Tibial artery (tissue), 4 donors: ENCODE measurements around the gene ANK2.

Experiments
- DNase-seq, 2 donors: peaks; one replicate each; pipeline ENCODE4 v3.0.0-alpha.2; 2019
- H3K27ac ChIP-seq, 2 donors: fragments of 200-600 bp; sonication (generic) in 1 of 2; 1 replicate in 1 of 2; 2 replicates in 1 of 2; pipeline ENCODE4 v1.5.1; 2018 to 2019; ENCODE audit warnings: mild to moderate bottlenecking in 1 of 2
- H3K27me3 ChIP-seq, 2 donors: fragments of 200-600 bp; sonication (generic) in 1 of 2; one replicate each; pipeline versions ENCODE4 v1.5.1 to v1.6.0; 2016 to 2019
- H3K36me3 ChIP-seq, 3 donors: fragments of 200-600 bp; sonication (generic) in 2 of 3; one replicate each; pipeline ENCODE4 v1.5.1; 2016 to 2019; ENCODE audit warnings: mild to moderate bottlenecking in 2 of 3
- H3K4me1 ChIP-seq, 4 donors: fragments of 200-600 bp; sonication (generic) in 2 of 4; 1 replicate in 3 of 4; 2 replicates in 1 of 4; pipeline ENCODE4 v1.5.1; 2016 to 2019
- H3K4me3 ChIP-seq, 2 donors: fragments of 200-600 bp; sonication (generic) in 1 of 2; 1 replicate in 1 of 2; 2 replicates in 1 of 2; pipeline ENCODE4 v1.5.1; 2018 to 2019; ENCODE audit warnings: mild to moderate bottlenecking in 2 of 2
- H3K9me3 ChIP-seq, 3 donors: fragments of 200-600 bp; sonication (generic) in 1 of 3; one replicate each; pipeline ENCODE4 v1.5.1; 2016 to 2019
- intact Hi-C: fragments of 100-400 bp; cut with DNase I; formaldehyde crosslinking; loops from one replicate; pipeline ENCODE4 v1.15.0; 2023; ENCODE audit warnings: low total_unique reads
- TF ChIP-seq, protein P1 (sequence below), 2 experiments: fragments of 200-600 bp in 1 of 2; fragments of 450-650 bp in 1 of 2; IDR thresholded peaks; one replicate each; pipeline ENCODE4 v1.5.1; 2017 to 2019; ENCODE audit warnings: antibody characterized with exemption in 2 of 2, mild to moderate bottlenecking in 1 of 2, moderate library complexity in 1 of 2

The ANK2 gene

DNA sequence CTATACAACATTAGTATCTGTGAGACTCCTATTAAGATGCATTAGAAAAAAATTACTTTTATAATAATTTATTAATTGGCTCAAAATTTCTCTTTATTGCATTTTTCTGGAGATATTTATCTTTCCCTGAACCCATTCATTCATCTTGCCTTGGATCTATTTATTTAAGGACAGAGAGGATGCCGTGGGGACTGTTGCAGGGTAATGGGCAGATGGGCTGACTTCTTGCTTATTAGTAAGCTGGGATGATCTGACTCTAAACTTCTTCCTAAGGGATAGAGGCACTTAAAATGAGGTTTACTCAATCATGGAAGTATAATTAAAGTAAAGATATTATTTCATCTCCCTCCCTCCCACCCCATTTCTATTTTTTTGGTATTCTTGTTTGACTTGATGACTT is 18.2 kb upstream of the ANK2 start:
- no peak for DNase-seq
- H3K4me3 ChIP-seq, result no peak overlapping the region
- no peaks in the 10 kb centered on the region for H3K27me3 ChIP-seq
- no peak overlapping the region for H3K27ac ChIP-seq
- no peaks in the 10 kb centered on the region for H3K9me3 ChIP-seq
- TF ChIP-seq, protein P1, sequence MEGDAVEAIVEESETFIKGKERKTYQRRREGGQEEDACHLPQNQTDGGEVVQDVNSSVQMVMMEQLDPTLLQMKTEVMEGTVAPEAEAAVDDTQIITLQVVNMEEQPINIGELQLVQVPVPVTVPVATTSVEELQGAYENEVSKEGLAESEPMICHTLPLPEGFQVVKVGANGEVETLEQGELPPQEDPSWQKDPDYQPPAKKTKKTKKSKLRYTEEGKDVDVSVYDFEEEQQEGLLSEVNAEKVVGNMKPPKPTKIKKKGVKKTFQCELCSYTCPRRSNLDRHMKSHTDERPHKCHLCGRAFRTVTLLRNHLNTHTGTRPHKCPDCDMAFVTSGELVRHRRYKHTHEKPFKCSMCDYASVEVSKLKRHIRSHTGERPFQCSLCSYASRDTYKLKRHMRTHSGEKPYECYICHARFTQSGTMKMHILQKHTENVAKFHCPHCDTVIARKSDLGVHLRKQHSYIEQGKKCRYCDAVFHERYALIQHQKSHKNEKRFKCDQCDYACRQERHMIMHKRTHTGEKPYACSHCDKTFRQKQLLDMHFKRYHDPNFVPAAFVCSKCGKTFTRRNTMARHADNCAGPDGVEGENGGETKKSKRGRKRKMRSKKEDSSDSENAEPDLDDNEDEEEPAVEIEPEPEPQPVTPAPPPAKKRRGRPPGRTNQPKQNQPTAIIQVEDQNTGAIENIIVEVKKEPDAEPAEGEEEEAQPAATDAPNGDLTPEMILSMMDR (IDR thresholded peaks at IDR 0.05), result no peak
- no peaks in the 10 kb centered on the region for H3K4me1 ChIP-seq
- intact Hi-C loops, result no loop called here
- H3K36me3 ChIP-seq, result no peaks in the 10 kb centered on the region

DNA sequence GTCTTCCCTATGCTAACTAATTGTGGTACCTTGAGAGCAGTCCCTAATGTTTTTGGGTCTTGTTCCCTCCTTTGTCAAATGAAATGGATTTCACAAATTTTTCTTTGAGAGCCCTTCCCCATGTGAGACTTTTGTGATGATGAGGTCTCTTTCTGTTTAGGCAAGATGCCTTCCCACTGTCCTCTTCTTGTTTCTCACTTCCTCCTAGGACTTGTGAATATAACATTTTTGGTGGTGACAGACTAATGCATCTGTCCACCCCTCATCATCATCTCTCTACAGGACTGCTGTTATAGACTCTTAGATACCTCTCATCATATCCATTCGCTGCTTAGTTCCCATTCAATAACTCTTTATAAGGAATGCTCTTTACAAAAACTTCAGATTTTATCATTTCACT is 8.7 kb upstream of the ANK2 start:
- Histone ChIP-seq H3K4me1 (no peaks in the 10 kb centered on the region), H3K4me3 (no peak overlapping the region), H3K36me3 (no peaks in the 10 kb centered on the region), H3K27me3 (no peaks in the 10 kb centered on the region), H3K27ac (no peak overlapping the region), H3K9me3 (no peaks in the 10 kb centered on the region)
- TF ChIP-seq, protein P1 (IDR thresholded peaks at IDR 0.05), result no peak
- intact Hi-C loops, result no loop called here
- DNase-seq, result no peak

DNA sequence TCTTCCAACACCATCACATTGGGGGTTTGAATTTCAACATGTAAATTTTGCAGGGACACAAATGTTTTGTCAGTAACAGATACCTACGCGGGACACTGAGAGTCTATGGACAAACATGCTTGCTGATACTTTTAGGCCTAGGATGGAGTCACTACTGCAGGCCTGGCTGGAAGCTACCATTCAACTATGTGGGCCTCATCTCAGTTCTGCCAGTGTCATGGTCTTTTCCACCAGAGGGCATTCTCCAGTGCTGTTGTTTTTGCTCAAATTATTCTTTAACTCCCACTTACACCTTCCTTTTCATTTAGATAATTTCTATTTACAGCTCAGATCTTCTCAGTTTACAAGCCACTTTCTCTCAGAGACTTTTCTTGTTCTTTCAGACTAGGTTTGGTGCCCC is 7.0 kb upstream of the ANK2 start:
- TF ChIP-seq, protein P1 (IDR thresholded peaks at IDR 0.05), result no peak
- H3K4me3 ChIP-seq, result no peak overlapping the region
- H3K27me3 ChIP-seq, result no peaks in the 10 kb centered on the region
- intact Hi-C loops, result no loop called here
- no peak for DNase-seq
- no peaks in the 10 kb centered on the region for H3K4me1 ChIP-seq
- no peaks in the 10 kb centered on the region for H3K9me3 ChIP-seq
- H3K36me3 ChIP-seq, result no peaks in the 10 kb centered on the region
- H3K27ac ChIP-seq, result no peak overlapping the region

DNA sequence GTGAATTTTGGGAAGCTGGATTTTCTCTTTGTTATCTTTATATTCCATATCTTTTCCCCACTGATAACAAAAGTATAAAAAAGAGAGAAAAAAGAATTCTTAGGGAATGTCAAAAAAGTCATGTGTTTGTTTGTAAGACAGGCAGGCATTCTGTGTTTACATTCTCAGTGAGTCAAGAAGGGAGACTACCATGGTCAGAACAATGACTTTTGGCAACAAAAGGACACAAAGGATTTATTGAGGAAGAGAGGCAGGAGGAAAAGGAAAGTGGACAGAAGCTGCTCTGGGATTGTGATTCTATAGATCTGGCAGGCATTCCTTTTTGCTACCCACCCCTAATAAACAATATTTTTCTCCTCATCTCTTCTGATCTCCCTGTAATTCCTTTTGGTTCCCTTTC is 5.9 kb upstream of the ANK2 start:
- Histone ChIP-seq H3K27ac (no peak overlapping the region), H3K9me3 (no peaks in the 10 kb centered on the region), H3K4me3 (no peak overlapping the region), H3K36me3 (no peaks in the 10 kb centered on the region), H3K27me3 (no peaks in the 10 kb centered on the region), H3K4me1 (no peaks in the 10 kb centered on the region)
- TF ChIP-seq, protein P1 (IDR thresholded peaks at IDR 0.05), result no peak
- no peak for DNase-seq
- intact Hi-C loops, result no loop called here

DNA sequence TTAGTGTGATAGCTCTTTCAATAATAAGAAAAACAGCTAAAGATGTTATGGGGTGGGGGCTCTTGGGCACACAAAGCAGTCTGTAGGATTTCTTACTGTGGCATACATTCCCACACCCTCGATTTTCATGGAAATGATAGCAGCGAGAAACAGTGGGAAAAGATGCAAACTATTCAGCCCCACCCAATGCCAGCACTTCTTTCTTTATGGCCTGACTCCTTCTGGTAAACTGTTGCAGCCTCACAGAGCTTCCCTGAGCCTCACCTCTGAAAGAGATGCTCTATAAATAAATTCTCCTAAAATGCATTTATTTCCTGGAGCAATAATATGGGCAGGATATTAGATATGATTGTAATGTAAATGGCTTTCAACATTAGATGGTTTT is 910 bp downstream of the ANK2 start:
- H3K36me3 ChIP-seq, result no peaks in the 10 kb centered on the region
- intact Hi-C loops, result no loop called here
- H3K4me3 ChIP-seq, result no peak overlapping the region
- no peaks in the 10 kb centered on the region for H3K27me3 ChIP-seq
- H3K9me3 ChIP-seq, result no peaks in the 10 kb centered on the region
- DNase-seq, result no peak
- peaks cover 0 to 7% (median 0%) of the 10 kb centered on the region in 4 donors for H3K4me1 ChIP-seq
- TF ChIP-seq, protein P1 (IDR thresholded peaks at IDR 0.05), result no peak
- no peak overlapping the region for H3K27ac ChIP-seq

DNA sequence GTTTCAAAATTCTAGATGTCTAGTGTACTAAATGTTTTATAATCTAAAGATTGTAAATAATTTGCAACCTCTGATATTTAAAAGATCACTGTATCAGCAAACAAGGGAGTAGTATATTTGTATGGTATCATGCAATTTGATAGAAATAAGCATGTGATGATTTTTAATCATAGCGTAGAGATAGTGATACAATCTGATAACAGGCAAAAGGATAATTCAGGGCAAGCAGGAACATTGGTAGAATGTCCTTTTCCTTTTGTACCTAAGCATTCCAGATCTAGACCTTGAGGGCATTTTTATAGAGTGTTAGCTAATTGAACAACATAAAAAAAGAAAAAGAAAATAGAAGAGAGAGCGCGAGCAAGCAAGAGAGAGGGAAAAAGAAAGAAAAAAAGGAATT is 1.4 kb downstream of the ANK2 start:
- Histone ChIP-seq H3K27me3 (no peaks in the 10 kb centered on the region), H3K36me3 (no peaks in the 10 kb centered on the region), H3K9me3 (no peaks in the 10 kb centered on the region), H3K4me3 (no peak overlapping the region), H3K27ac (no peak overlapping the region), H3K4me1 (peaks cover 0 to 7% (median 0%) of the 10 kb centered on the region in 4 donors)
- TF ChIP-seq, protein P1 (IDR thresholded peaks at IDR 0.05), result no peak
- intact Hi-C loops, result no loop called here
- no peak for DNase-seq
